IPS-20b (cell line): Measurements from ENCODE around the gene CEBPZOS.

Experiments used
- H3K27ac ChIP-seq: one replicate; pipeline ENCODE4 v1.5.1; 2013; ENCODE audit warnings: low read length
- H3K27me3 ChIP-seq: 2 replicates; pipeline ENCODE4 v1.6.1; 2013; ENCODE audit warnings: mild to moderate bottlenecking, low read length, inconsistent platforms; ENCODE audit not compliant: insufficient read depth
- H3K36me3 ChIP-seq: 2 replicates; pipeline ENCODE4 v1.6.1; 2013; ENCODE audit warnings: low read depth, mild to moderate bottlenecking, inconsistent platforms, low read length, moderate library complexity; ENCODE audit not compliant: insufficient read depth
- H3K4me1 ChIP-seq: 2 replicates; pipeline ENCODE4 v1.6.1; 2013; ENCODE audit warnings: mild to moderate bottlenecking, control low read depth, inconsistent platforms, low read length, moderate library complexity; ENCODE audit not compliant: insufficient read depth
- H3K4me3 ChIP-seq: 2 replicates; pipeline ENCODE4 v1.5.1; 2013; ENCODE audit warnings: mild to moderate bottlenecking, low read length, inconsistent platforms
- H3K9ac ChIP-seq: 2 replicates; pipeline ENCODE4 v1.6.1; 2013; ENCODE audit warnings: low read depth, mild to moderate bottlenecking, inconsistent platforms, low read length, moderate library complexity
- H3K9me3 ChIP-seq: 2 replicates; pipeline ENCODE4 v1.6.1; 2013; ENCODE audit warnings: mild to moderate bottlenecking, low read depth, low read length, inconsistent platforms; ENCODE audit not compliant: insufficient read depth

The CEBPZOS gene

GRCh38 chr2:37168217-37168981, 27.9 kb upstream of the CEBPZOS start:
- Histone ChIP-seq H3K36me3 (no peaks in the 10 kb centered on the region), H3K4me1 (no peaks in the 10 kb centered on the region), H3K27ac (no peak overlapping the region), H3K9ac (no peak overlapping the region), H3K4me3 (no peak overlapping the region), H3K27me3 (no peaks in the 10 kb centered on the region), H3K9me3 (peaks cover 7% of the 10 kb centered on the region; the same call in 1 of the 2 replicates)

DNA sequence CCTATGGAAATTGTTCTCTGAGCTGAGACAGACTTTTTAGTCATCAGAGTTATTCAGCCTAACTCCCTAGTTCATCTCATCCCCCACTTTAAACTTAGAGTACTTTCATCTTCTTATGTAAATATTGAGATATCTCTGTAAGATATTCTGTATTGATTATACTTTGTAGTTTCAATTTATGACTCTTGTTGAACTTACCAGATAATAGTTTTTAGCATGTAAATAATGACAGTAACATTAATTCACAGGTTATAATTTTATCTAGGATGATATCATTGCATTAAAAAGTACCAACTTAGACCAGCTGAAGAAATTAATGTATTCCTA, 24.7 kb upstream of the CEBPZOS start:
- H3K9me3 ChIP-seq = no peaks in the 10 kb centered on the region
- no peaks in the 10 kb centered on the region for H3K4me1 ChIP-seq

GRCh38 chr2:37173741-37174140, 22.6 kb upstream of the CEBPZOS start:
- Histone ChIP-seq H3K27ac (no peak overlapping the region), H3K4me1 (no peaks in the 10 kb centered on the region), H3K27me3 (no peaks in the 10 kb centered on the region), H3K9me3 (no peaks in the 10 kb centered on the region), H3K4me3 (no peak overlapping the region), H3K36me3 (no peaks in the 10 kb centered on the region), H3K9ac (no peak overlapping the region)

More for the DNA sequence above, 24.7 kb upstream of the CEBPZOS start:
- no peak overlapping the region for H3K9ac ChIP-seq
- no peak overlapping the region for H3K4me3 ChIP-seq
- no peaks in the 10 kb centered on the region for H3K27me3 ChIP-seq
- H3K36me3 ChIP-seq = no peaks in the 10 kb centered on the region
- no peak overlapping the region for H3K27ac ChIP-seq

GRCh38 chr2:37180006-37180639, 16.2 kb upstream of the CEBPZOS start:
- Histone ChIP-seq H3K27ac (no peak overlapping the region), H3K4me1 (no peaks in the 10 kb centered on the region; the same call in 1 of the 2 replicates)

DNA sequence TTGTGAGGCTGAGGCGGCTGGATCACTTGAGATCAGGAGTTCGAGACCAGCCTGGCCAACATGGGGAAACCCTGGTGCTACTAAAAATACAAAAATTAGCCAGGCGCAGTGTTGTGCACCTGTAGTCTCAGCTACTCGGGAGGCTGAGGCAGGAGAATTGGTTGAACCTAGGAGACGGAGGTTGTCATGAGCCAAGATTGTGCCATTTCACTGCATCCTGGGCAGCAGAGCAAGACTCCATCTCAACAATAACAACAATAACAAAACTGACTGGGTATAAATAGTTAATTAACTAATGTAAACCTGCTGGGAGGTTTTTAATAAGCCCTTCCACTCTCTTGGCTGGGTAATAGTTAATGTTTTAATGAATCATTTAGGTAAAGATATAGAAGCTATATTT, 15.7 kb upstream of the CEBPZOS start:
- Histone ChIP-seq H3K9me3 (no peaks in the 10 kb centered on the region), H3K9ac (peak overlapping the region; percentile 12; the same call in 1 of the 2 replicates)

More at GRCh38 chr2:37180006-37180639, 16.2 kb upstream of the CEBPZOS start:
- Histone ChIP-seq H3K4me3 (no peak overlapping the region), H3K27me3 (no peaks in the 10 kb centered on the region), H3K36me3 (no peaks in the 10 kb centered on the region), H3K9me3 (no peaks in the 10 kb centered on the region), H3K9ac (no peak overlapping the region; the same call in 1 of the 2 replicates)

DNA sequence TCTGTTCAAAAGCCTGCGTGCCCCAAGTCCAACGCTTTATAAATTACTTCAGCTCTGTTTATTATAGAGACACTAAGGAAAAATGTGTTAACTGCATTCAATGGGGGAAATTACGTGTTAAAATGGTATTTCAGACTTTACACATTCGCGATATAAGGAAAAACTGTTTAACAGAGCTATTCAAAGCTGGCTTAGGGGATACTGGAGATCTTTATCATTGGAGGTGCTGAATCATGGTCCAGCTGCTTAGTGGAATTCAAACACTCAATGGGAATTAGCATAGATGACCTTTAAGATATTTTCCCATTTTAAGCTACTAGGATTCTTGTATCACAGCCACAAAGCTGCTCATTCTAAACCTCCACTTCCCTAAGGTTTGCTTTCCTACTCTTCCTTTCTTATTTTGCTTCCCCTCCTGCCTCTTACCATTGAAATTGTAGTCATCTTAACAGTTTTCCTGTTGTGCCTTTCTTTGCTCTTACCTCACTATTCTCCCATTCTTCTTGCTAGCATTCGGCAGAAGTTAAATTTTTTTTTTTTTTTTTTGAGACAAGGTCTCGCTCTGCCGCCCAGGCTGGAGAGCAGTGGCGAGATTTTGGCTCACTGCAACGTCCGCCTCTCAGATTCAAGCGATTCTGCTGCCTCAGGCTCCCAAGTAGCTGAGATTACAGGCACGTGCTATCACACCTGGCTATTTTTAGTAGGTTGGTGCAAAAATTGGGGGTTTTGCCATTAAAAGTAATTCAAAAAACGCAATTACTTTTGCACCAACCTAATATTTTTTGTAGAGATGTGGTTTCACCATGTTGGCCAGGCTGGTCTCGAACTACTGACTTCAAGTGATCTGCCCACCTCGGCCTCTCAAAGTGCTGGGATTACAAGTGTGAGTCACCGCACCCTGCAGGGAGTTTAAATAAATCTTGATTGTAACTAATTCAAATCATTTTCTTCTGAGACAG, 14.3 kb upstream of the CEBPZOS start:
- Histone ChIP-seq H3K27ac (peak overlapping the region; percentile 16), H3K4me1 (no peaks in the 10 kb centered on the region; the same call in 1 of the 2 replicates), H3K4me3 (no peak overlapping the region), H3K9me3 (no peaks in the 10 kb centered on the region), H3K9ac (peak overlapping the region; percentile 12; the same call in 1 of the 2 replicates), H3K36me3 (no peaks in the 10 kb centered on the region), H3K27me3 (no peaks in the 10 kb centered on the region)

More for the DNA sequence above, 15.7 kb upstream of the CEBPZOS start:
- Histone ChIP-seq H3K27me3 (no peaks in the 10 kb centered on the region), H3K36me3 (no peaks in the 10 kb centered on the region), H3K4me1 (no peaks in the 10 kb centered on the region; the same call in 1 of the 2 replicates), H3K4me3 (no peak overlapping the region), H3K27ac (no peak overlapping the region)

DNA sequence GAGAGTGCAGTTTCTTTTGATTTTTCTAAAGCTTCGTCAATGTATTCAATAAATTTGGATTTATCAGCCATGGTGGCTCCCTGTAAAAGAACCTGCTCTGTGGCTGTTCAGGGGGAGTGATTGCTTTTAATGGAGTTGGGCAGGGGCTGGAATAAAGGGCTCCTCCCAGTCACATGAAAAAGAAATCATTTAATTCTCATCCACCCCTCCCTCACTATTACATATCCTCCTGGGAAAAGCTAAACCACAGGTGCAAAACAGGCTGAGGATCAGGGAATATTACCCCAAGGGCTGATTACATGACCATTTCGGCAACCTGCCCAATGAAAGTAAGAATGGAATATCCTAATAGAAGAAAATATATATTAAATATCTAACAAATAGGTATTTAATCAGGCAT, 7.7 kb upstream of the CEBPZOS start, which contains the start of gene SULT6B1:
Gene SULT6B1 (minus strand): TSS at position 101 of the 400 bp plus-strand sequence. CDS start 30 bp downstream, at position 71.
- H3K4me1 ChIP-seq = peaks cover 36% of the 10 kb centered on the region
- no peaks in the 10 kb centered on the region for H3K9me3 ChIP-seq
- H3K4me3 ChIP-seq = no peak within 1 kb of the TSS
- peak within 1 kb of the TSS; percentile 37; the same call in 1 of the 2 replicates for H3K9ac ChIP-seq
- H3K27ac ChIP-seq = peak within 1 kb of the TSS; percentile 3
- no peaks in the 10 kb centered on the region for H3K27me3 ChIP-seq
- no peaks in the 10 kb centered on the region for H3K36me3 ChIP-seq

DNA sequence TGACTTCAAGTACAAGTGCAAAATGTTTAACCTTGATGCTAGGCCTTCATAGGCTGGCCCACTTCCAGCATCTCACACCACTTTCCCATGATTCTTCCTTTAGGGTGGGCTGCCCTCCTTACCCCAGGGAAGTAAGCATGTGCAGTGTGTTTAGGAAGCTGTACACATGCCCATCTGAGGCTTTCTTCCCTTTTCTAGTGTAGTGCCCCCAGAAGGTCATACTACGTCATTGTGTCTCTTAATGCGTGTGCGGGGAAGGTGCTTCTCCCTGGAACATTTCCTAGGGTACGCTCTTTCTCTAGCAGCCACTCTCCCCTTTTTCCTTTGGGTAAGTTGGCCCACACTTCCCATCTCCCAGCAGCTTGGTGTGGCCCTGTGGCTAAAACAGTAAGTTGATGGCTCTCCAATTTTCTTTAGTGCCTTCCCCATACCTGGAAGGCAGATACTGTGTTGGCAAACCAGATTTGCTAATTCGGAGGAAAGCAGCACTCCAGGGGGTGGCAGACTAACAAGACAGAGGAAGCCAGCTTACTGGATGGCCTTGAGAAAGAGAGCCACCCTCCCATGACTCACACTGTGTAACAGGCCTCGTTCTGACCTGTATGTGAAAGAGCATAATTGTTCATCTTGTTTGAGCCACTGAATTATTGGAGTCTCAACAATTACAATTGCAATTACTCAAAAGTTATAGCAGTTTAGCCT, 6.7 kb upstream of the CEBPZOS start:
- Histone ChIP-seq H3K9me3 (no peaks in the 10 kb centered on the region), H3K27me3 (no peaks in the 10 kb centered on the region), H3K9ac (peak overlapping the region; percentile 37; the same call in 1 of the 2 replicates), H3K27ac (peak overlapping the region; percentile 3), H3K4me1 (peaks cover 36% of the 10 kb centered on the region), H3K36me3 (no peaks in the 10 kb centered on the region), H3K4me3 (no peak overlapping the region)

GRCh38 chr2:37190290-37190689, 6.0 kb upstream of the CEBPZOS start:
- peak overlapping the region; percentile 8; the same call in 1 of the 2 replicates for H3K9ac ChIP-seq
- no peak overlapping the region for H3K4me3 ChIP-seq
- peak overlapping the region; percentile 8 for H3K27ac ChIP-seq
- no peaks in the 10 kb centered on the region for H3K27me3 ChIP-seq
- no peaks in the 10 kb centered on the region for H3K36me3 ChIP-seq
- H3K9me3 ChIP-seq = no peaks in the 10 kb centered on the region
- peaks cover 36% of the 10 kb centered on the region for H3K4me1 ChIP-seq

GRCh38 chr2:37191253-37191652, 5.0 kb upstream of the CEBPZOS start:
- Histone ChIP-seq H3K9ac (peak overlapping the region; percentile 38), H3K4me3 (no peak overlapping the region), H3K4me1 (peaks cover 36% of the 10 kb centered on the region), H3K36me3 (no peaks in the 10 kb centered on the region), H3K9me3 (no peaks in the 10 kb centered on the region), H3K27ac (peak overlapping the region; percentile 22), H3K27me3 (no peaks in the 10 kb centered on the region)

GRCh38 chr2:37191747-37192146, 4.5 kb upstream of the CEBPZOS start:
- peaks cover 36% of the 10 kb centered on the region for H3K4me1 ChIP-seq
- no peaks in the 10 kb centered on the region for H3K9me3 ChIP-seq
- peak overlapping the region; percentile 38 for H3K9ac ChIP-seq
- no peaks in the 10 kb centered on the region for H3K36me3 ChIP-seq
- H3K27me3 ChIP-seq = no peaks in the 10 kb centered on the region
- H3K4me3 ChIP-seq = no peak overlapping the region
- H3K27ac ChIP-seq = peak overlapping the region; percentile 22
